GM12878 (cell line): ENCODE measurements around the gene DPM1. TPM values are rescaled to one million over a fixed set of nuclear protein-coding genes. Genes with fewer than 3 reads are reported as not detected.

Experiments used
- ATAC-seq: fragments of 200-7000 bp; cut with Tn5 transposase; 3 replicates; pipeline ENCODE4 v1.9.1; 2020; ENCODE audit warnings: mild to moderate bottlenecking, moderate library complexity
- BruUV-seq: library from RNA; stranded (reverse); fragments of 400-500 nt; replicated peaks from 2 replicates; lab custom pipeline; 2021; lab: Mats Ljungman, UMichigan
- CTCF ChIA-PET: fragments of 300-600 bp; sonication (Branson Sonifier 250); formaldehyde crosslinking; extraction: SDS; loops from one replicate; lab custom pipeline; 2021; ENCODE audit warnings: inconsistent platforms; lab: Yijun Ruan, JAX
- POLR2A ChIA-PET: fragments of 350-600 bp; formaldehyde crosslinking; extraction: SDS; loops from one replicate; lab custom pipeline; 2021; ENCODE audit warnings: inconsistent platforms; lab: Charles Lee
- RAD21 ChIA-PET: fragments of 300-600 bp; sonication (Branson Sonifier 250); formaldehyde crosslinking; loops from one replicate; lab custom pipeline; 2023; ENCODE audit warnings: antibody characterized with exemption; ENCODE audit not compliant: unreplicated experiment; lab: Charles Lee
- SMC1A ChIA-PET: fragments of 300-600 bp; sonication (Branson Sonifier 250); formaldehyde crosslinking; loops from one replicate; lab custom pipeline; 2023; ENCODE audit not compliant: unreplicated experiment, uncharacterized antibody; lab: Charles Lee
- DNase-seq: peaks from one replicate; pipeline ENCODE4 v3.0.0-alpha.2; 2011; ENCODE audit warnings: low read depth, low spot score
- FAIRE-seq: peaks from 3 replicates; lab custom pipeline; 2011; peaks lifted over from hg19 to GRCh38; lab: Jason Lieb, UNC
- H2AFZ ChIP-seq: 2 replicates; pipeline ENCODE4 v1.6.0; 2011; ENCODE audit warnings: low read depth, low read length, control low read depth; ENCODE audit not compliant: control insufficient read depth
- H3K27ac ChIP-seq: 2 replicates; pipeline ENCODE4 v1.5.1; 2011; ENCODE audit warnings: control low read depth; ENCODE audit not compliant: control insufficient read depth, insufficient read depth
- H3K27me3 ChIP-seq, 2 experiments: replicated peaks in 1 of 2; 2 replicates each; pipeline versions ENCODE4 v1.6.0 to v1.6.1; 2011; ENCODE audit warnings: low read length in 1 of 2; ENCODE audit not compliant: control insufficient read depth in 2 of 2, insufficient read depth in 2 of 2
- H3K36me3 ChIP-seq, 2 experiments: 2 replicates each; pipeline ENCODE4 v1.5.1; 2011; ENCODE audit warnings: low read length in 1 of 2; ENCODE audit not compliant: control insufficient read depth in 2 of 2, insufficient read depth in 2 of 2
- H3K4me1 ChIP-seq: 2 replicates; pipeline ENCODE4 v1.6.1; 2011; ENCODE audit warnings: mild to moderate bottlenecking, low read length, moderate library complexity, mixed read lengths; ENCODE audit not compliant: control insufficient read depth, insufficient read depth
- H3K4me2 ChIP-seq: 2 replicates; pipeline ENCODE4 v1.6.0; 2011; ENCODE audit warnings: control low read depth; ENCODE audit not compliant: control insufficient read depth, insufficient read depth
- H3K4me3 ChIP-seq: fragments of 200-600 bp; sonication (generic); 2 replicates; pipeline ENCODE4 v1.5.1; 2016
- H3K79me2 ChIP-seq: 2 replicates; pipeline ENCODE4 v1.6.0; 2011; ENCODE audit warnings: low read length; ENCODE audit not compliant: control insufficient read depth, insufficient read depth
- H3K9ac ChIP-seq: 2 replicates; pipeline ENCODE4 v1.8.0; 2011; ENCODE audit warnings: low read length, control low read depth, mixed read lengths; ENCODE audit not compliant: control insufficient read depth, insufficient read depth
- H3K9me3 ChIP-seq: replicated peaks from 3 replicates; pipeline ENCODE4 v1.5.1; 2011; ENCODE audit warnings: mild to moderate bottlenecking, low read length; ENCODE audit not compliant: control insufficient read depth, insufficient read depth
- H4K20me1 ChIP-seq: 2 replicates; pipeline ENCODE4 v1.6.0; 2011; ENCODE audit not compliant: control insufficient read depth, insufficient read depth
- CHD4 ChIP-seq: fragments of 200-600 bp; sonication (generic); IDR thresholded peaks from 2 replicates; pipeline ENCODE4 v1.6.1; 2016; ENCODE audit warnings: mild to moderate bottlenecking
- MEF2A ChIP-seq: IDR thresholded peaks from 2 replicates; pipeline ENCODE4 v1.6.1; 2011; ENCODE audit warnings: low read depth, mild to moderate bottlenecking, low read length, moderate library complexity; ENCODE audit not compliant: insufficient read depth
- NFXL1 ChIP-seq: fragments of 450-650 bp; IDR thresholded peaks from 2 replicates; pipeline ENCODE4 v1.6.1; 2017; ENCODE audit warnings: antibody characterized with exemption, mild to moderate bottlenecking, borderline replicate concordance
- PAX8 ChIP-seq: fragments of 450-650 bp; IDR thresholded peaks from 2 replicates; pipeline ENCODE4 v1.6.1; 2017; ENCODE audit warnings: mild to moderate bottlenecking, moderate library complexity
- RUNX3 ChIP-seq: IDR thresholded peaks from 2 replicates; pipeline ENCODE4 v1.6.1; 2012; ENCODE audit warnings: low read length, inconsistent platforms
- SMARCA5 ChIP-seq: fragments of 450-650 bp; IDR thresholded peaks from 2 replicates; pipeline ENCODE4 v1.6.1; 2017; ENCODE audit warnings: mild to moderate bottlenecking
- STAT1 ChIP-seq: fragments of 450-650 bp; conservative IDR thresholded peaks from 2 replicates; pipeline ENCODE4 v1.6.1; 2014; ENCODE audit warnings: antibody characterized with exemption, mild to moderate bottlenecking
- WGBS: methylation state at CpG from one replicate; pipeline ENCODE4 v1.1.6; 2016; ENCODE audit warnings: low lambda C conversion rate; ENCODE audit not compliant: insufficient replicate concordance, insufficient coverage; ENCODE audit errors: missing lambda C conversion rate; 5-methylcytosine and 5-hydroxymethylcytosine counted together
- in situ Hi-C: fragments of 300-500 bp; cut with MboI; formaldehyde crosslinking; loops from 9 replicates; pipeline ENCODE4 v1.14.3; 2018; ENCODE audit warnings: mixed read lengths
- intact Hi-C: fragments of 100-400 bp; cut with micrococcal nuclease; formaldehyde crosslinking; loops from one replicate; pipeline ENCODE4 v1.14.2; 2022; ENCODE audit not compliant: unreplicated experiment
- polyA plus RNA-seq, 11 experiments: library from polyadenylated mRNA; depleted of rRNA in 4 of 11; unstranded in 6 of 11; stranded (reverse) in 5 of 11; fragments of >200 nt; fragmentation: Nextera tagmentation in 4 of 11; fragmentation: Illumina TruSeq in 1 of 11; extraction: Ambion mirVana in 4 of 11; extraction: Trizol in 1 of 11; gene quantifications; 1 replicate in 1 of 11; 2 replicates in 10 of 11; pipeline versions ENCODE4 v1.2.1 to v1.2.3, GENCODE V29; 2011 to 2016; ENCODE audit warnings: inconsistent platforms in 2 of 11, missing spikeins in 2 of 11, low read depth in 1 of 11
- total RNA-seq, 4 experiments: library from RNA; depleted of rRNA in 3 of 4; stranded (reverse); fragments of >200 nt in 3 of 4; fragmentation: Illumina TruSeq in 1 of 4; extraction: Trizol in 1 of 4; gene quantifications; 2 replicates each; pipeline versions ENCODE4 v1.2.1 to v1.2.3, GENCODE V29; 2013 to 2021
- TF ChIP-seq, protein P1 (sequence below): fragments of 450-650 bp; IDR thresholded peaks from 2 replicates; pipeline ENCODE4 v1.6.1; 2017; ENCODE audit warnings: antibody characterized with exemption, mild to moderate bottlenecking, moderate library complexity
- TF ChIP-seq, protein P2 (sequence below): fragments of 450-650 bp; IDR thresholded peaks from 2 replicates; pipeline ENCODE4 v1.6.1; 2017; ENCODE audit warnings: low read depth, mild to moderate bottlenecking, moderate library complexity
- TF ChIP-seq, protein P3 (sequence below): fragments of 450-650 bp; IDR thresholded peaks from 2 replicates; pipeline ENCODE4 v1.6.1; 2017; ENCODE audit warnings: mild to moderate bottlenecking, low read depth, inconsistent platforms; ENCODE audit not compliant: poor library complexity, severe bottlenecking

The DPM1 gene
- total and polyA plus RNA-seq, 10 of the 15 experiments (the other 5 are each of a cell fraction or from before 2014, with no cell fraction given) = 53.3 to 167 (median 108) TPM

DNA sequence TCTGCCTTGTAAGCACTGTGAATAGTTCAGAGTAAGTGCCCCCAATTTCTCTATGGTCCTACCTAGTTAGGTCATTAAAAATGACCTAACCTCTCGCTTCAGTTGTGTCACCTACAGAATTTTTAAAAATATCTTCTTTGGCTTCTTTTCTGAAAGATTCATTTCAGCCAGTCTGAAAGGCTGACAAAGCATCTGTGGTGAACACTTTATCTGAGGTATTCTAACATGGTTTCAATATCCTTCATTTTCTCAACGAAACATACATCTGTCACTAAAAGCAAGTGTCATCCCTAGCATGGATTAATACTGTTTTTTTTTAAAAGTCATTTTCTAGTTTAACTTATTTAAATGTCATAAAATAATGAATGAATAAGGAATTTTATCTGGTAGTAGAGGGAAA is 5.1 kb downstream of the DPM1 start:
- ChIA-PET SMC1A (no interaction called here), POLR2A (no interaction called here)
- H3K36me3 ChIP-seq = peaks cover 2 to 35% of the 10 kb centered on the region in 2 experiments
- H3K9ac ChIP-seq = no peak overlapping the region
- no peaks in the 10 kb centered on the region for H3K27me3 ChIP-seq
- WGBS = 97% methylated on average over 2 of the region's 2 CpGs
- peaks cover 5% of the 10 kb centered on the region for H3K4me1 ChIP-seq
- H3K4me2 ChIP-seq = no peak overlapping the region
- no peak overlapping the region for H3K27ac ChIP-seq
- no TSS peak for BruUV-seq
- no peaks in the 10 kb centered on the region for H3K9me3 ChIP-seq
- ATAC-seq (no peak), DNase-seq (no peak), FAIRE-seq (no peak)
- in situ Hi-C loops = no loop called here
- no peaks in the 10 kb centered on the region for H4K20me1 ChIP-seq
- TF ChIP-seq NFXL1 (no peak), RUNX3 (no peak), CHD4 (no peak)
- TF ChIP-seq, all 136 proteins: peak for 0
- RAD21 ChIA-PET = no interaction called here
- Histone ChIP-seq H2AFZ (no peak overlapping the region), H3K79me2 (peaks cover 47% of the 10 kb centered on the region), H3K4me3 (no peak overlapping the region)
- intact Hi-C loops = no loop called here
- CTCF ChIA-PET = no interaction called here

DNA sequence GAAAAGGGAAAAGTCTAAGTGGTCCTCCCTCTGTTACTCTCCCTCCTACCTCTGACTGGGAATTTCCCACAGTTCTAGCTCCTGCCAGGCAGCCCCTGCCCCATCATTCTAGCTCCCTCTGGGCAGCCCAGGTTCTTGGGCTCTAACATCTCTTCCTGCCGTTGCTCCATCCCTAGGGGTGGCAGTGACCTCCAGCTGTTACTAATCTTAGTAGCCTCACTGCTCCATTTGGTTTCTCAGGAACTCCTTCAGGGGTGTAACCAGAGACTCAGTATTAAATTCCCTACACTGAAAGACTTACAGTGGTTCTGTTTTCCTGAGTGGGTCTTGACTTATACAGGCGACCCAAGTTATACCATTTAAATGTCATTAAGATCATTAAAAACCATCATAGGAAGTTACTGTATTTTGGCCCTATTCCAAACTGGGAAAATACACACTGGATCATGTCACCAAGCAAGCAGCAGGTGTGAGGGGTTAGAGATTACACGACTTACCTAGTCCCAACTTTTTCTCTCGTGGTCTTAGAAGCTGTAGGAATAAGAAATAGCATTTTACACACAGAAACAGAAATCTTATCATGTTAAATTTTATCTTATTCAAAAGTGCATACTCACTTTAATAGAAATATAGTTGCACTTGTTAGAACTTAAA is 10.1 kb downstream of the DPM1 start:
- 79% methylated on average over 4 of the region's 4 CpGs for WGBS
- no peak for DNase-seq
- Histone ChIP-seq H3K4me2 (no peak overlapping the region), H3K4me1 (no peaks in the 10 kb centered on the region), H3K4me3 (no peak overlapping the region), H3K27me3 (no peaks in the 10 kb centered on the region), H3K36me3 (peaks cover 12 to 53% of the 10 kb centered on the region in 2 experiments), H3K79me2 (peaks cover 1% of the 10 kb centered on the region), H3K9ac (no peak overlapping the region), H4K20me1 (no peaks in the 10 kb centered on the region), H3K9me3 (no peaks in the 10 kb centered on the region), H3K27ac (no peak overlapping the region), H2AFZ (no peak overlapping the region)
- no peak for ATAC-seq
- ChIA-PET RAD21 (interaction anchor here (2.9 kb wide), 1 partner anchor 154 kb away, joined by 10 read pairs; the partner anchor contains the start of gene BCAS4), SMC1A (interaction anchor here (1.9 kb wide), 1 partner anchor 154 kb away, joined by 4 read pairs; the partner anchor contains the start of gene BCAS4), CTCF (interaction anchor here (0.9 to 1.9 kb wide), 3 partner anchors 10 to 154 kb away, joined by 3 to 8 read pairs (median 6); partner anchors contain the start of genes BCAS4 and DPM1), POLR2A (no interaction called here)
- intact Hi-C loops (no loop called here), in situ Hi-C loops (no loop called here)
- BruUV-seq = no TSS peak
- no peak for FAIRE-seq
- no peak for TF ChIP-seq STAT1
- TF ChIP-seq, protein P1, sequence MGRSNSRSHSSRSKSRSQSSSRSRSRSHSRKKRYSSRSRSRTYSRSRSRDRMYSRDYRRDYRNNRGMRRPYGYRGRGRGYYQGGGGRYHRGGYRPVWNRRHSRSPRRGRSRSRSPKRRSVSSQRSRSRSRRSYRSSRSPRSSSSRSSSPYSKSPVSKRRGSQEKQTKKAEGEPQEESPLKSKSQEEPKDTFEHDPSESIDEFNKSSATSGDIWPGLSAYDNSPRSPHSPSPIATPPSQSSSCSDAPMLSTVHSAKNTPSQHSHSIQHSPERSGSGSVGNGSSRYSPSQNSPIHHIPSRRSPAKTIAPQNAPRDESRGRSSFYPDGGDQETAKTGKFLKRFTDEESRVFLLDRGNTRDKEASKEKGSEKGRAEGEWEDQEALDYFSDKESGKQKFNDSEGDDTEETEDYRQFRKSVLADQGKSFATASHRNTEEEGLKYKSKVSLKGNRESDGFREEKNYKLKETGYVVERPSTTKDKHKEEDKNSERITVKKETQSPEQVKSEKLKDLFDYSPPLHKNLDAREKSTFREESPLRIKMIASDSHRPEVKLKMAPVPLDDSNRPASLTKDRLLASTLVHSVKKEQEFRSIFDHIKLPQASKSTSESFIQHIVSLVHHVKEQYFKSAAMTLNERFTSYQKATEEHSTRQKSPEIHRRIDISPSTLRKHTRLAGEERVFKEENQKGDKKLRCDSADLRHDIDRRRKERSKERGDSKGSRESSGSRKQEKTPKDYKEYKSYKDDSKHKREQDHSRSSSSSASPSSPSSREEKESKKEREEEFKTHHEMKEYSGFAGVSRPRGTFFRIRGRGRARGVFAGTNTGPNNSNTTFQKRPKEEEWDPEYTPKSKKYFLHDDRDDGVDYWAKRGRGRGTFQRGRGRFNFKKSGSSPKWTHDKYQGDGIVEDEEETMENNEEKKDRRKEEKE = no peak
- TF ChIP-seq SMARCA5 = no peak
- TF ChIP-seq, protein P2, sequence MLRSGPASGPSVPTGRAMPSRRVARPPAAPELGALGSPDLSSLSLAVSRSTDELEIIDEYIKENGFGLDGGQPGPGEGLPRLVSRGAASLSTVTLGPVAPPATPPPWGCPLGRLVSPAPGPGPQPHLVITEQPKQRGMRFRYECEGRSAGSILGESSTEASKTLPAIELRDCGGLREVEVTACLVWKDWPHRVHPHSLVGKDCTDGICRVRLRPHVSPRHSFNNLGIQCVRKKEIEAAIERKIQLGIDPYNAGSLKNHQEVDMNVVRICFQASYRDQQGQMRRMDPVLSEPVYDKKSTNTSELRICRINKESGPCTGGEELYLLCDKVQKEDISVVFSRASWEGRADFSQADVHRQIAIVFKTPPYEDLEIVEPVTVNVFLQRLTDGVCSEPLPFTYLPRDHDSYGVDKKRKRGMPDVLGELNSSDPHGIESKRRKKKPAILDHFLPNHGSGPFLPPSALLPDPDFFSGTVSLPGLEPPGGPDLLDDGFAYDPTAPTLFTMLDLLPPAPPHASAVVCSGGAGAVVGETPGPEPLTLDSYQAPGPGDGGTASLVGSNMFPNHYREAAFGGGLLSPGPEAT = no peak
- no peak for TF ChIP-seq MEF2A
- TF ChIP-seq PAX8 = no peak
- TF ChIP-seq, protein P3, sequence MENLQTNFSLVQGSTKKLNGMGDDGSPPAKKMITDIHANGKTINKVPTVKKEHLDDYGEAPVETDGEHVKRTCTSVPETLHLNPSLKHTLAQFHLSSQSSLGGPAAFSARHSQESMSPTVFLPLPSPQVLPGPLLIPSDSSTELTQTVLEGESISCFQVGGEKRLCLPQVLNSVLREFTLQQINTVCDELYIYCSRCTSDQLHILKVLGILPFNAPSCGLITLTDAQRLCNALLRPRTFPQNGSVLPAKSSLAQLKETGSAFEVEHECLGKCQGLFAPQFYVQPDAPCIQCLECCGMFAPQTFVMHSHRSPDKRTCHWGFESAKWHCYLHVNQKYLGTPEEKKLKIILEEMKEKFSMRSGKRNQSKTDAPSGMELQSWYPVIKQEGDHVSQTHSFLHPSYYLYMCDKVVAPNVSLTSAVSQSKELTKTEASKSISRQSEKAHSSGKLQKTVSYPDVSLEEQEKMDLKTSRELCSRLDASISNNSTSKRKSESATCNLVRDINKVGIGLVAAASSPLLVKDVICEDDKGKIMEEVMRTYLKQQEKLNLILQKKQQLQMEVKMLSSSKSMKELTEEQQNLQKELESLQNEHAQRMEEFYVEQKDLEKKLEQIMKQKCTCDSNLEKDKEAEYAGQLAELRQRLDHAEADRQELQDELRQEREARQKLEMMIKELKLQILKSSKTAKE = no peak
